Neural cell (in vitro differentiated cells): ENCODE measurements around the gene ACSL6.

Experiments
- CTCF ChIP-seq: fragments of 450-650 bp; IDR thresholded peaks from 2 replicates; pipeline ENCODE4 v1.5.1; 2014; ENCODE audit warnings: antibody characterized with exemption, mild to moderate bottlenecking, moderate library complexity; ENCODE audit not compliant: poor library complexity, severe bottlenecking
- EP300 ChIP-seq: fragments of 450-650 bp; conservative IDR thresholded peaks from 2 replicates; pipeline ENCODE4 v1.6.1; 2014; ENCODE audit warnings: antibody characterized with exemption, mild to moderate bottlenecking, moderate library complexity; ENCODE audit not compliant: poor library complexity, severe bottlenecking
- EZH2 ChIP-seq: fragments of 200-600, 300-800 bp; shearing (Covaris generic), sonication (generic); IDR thresholded peaks from 2 replicates; pipeline ENCODE4 v1.6.1; 2014; ENCODE audit warnings: antibody characterized with exemption, low read length, borderline replicate concordance, mild to moderate bottlenecking; ENCODE audit not compliant: insufficient read depth, poor library complexity, severe bottlenecking
- MXI1 ChIP-seq: fragments of 450-650 bp; conservative IDR thresholded peaks from 2 replicates; pipeline ENCODE4 v1.6.1; 2014; ENCODE audit warnings: antibody characterized with exemption, mild to moderate bottlenecking; ENCODE audit not compliant: poor library complexity, severe bottlenecking
- POLR2AphosphoS5 ChIP-seq: IDR thresholded peaks from 2 replicates; pipeline ENCODE4 v1.6.1; 2012
- SMC3 ChIP-seq: fragments of 450-650 bp; conservative IDR thresholded peaks from 2 replicates; pipeline ENCODE4 v1.6.1; 2014; ENCODE audit warnings: antibody characterized with exemption, mild to moderate bottlenecking, moderate library complexity; ENCODE audit not compliant: poor library complexity
- TAF1 ChIP-seq: IDR thresholded peaks from 2 replicates; pipeline ENCODE4 v1.6.1; 2012; ENCODE audit warnings: low read depth
- TF ChIP-seq, protein P1 (sequence below): IDR thresholded peaks from 2 replicates; pipeline ENCODE4 v1.6.1; 2012; ENCODE audit warnings: borderline replicate concordance

DNA sequence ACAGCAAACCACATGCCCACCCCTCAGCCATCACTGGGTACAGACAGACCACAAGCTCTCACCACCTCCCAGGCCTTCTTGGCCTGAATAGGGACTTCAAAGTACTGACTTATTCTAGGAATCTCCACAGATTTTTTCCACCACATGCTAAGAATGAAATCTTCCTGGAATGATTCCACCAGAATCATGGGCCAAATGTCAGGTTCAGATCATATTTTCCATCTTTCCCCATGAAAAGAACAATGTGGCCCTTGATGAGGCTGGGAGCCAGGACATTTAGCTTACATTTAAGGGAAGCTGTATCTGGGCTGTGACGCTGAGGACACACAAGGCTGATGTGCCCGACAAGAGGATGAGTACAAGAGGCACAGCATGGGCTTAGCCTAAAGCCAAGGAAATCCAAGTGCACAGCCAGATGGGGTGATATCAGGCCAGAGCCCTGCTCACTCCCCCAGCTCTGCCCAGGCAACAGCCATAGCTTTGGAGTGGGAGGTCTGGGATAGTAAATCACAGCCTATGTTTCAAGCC lies 28.1 kb downstream of the ACSL6 start:
- TF ChIP-seq CTCF (no peak), POLR2AphosphoS5 (no peak), EZH2 (no peak), MXI1 (no peak), EP300 (no peak), SMC3 (no peak), TAF1 (no peak)
- TF ChIP-seq, protein P1, sequence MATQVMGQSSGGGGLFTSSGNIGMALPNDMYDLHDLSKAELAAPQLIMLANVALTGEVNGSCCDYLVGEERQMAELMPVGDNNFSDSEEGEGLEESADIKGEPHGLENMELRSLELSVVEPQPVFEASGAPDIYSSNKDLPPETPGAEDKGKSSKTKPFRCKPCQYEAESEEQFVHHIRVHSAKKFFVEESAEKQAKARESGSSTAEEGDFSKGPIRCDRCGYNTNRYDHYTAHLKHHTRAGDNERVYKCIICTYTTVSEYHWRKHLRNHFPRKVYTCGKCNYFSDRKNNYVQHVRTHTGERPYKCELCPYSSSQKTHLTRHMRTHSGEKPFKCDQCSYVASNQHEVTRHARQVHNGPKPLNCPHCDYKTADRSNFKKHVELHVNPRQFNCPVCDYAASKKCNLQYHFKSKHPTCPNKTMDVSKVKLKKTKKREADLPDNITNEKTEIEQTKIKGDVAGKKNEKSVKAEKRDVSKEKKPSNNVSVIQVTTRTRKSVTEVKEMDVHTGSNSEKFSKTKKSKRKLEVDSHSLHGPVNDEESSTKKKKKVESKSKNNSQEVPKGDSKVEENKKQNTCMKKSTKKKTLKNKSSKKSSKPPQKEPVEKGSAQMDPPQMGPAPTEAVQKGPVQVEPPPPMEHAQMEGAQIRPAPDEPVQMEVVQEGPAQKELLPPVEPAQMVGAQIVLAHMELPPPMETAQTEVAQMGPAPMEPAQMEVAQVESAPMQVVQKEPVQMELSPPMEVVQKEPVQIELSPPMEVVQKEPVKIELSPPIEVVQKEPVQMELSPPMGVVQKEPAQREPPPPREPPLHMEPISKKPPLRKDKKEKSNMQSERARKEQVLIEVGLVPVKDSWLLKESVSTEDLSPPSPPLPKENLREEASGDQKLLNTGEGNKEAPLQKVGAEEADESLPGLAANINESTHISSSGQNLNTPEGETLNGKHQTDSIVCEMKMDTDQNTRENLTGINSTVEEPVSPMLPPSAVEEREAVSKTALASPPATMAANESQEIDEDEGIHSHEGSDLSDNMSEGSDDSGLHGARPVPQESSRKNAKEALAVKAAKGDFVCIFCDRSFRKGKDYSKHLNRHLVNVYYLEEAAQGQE = no peak
